Measurements from ENCODE around the gene PRMT7.

PRMT7 gene

GRCh38 chr16:68356919-68357286, 46.1 kb downstream of the PRMT7 start:
- Mint-ChIP-seq H3K27ac (no peak overlapping the region), H3K4me1 (peaks cover 11% of the 10 kb centered on the region), H3K9me3 (no peaks in the 10 kb centered on the region), H3K4me3 (no peak overlapping the region), H3K36me3 (ENCODE audit: low read depth) (peaks cover 10% of the 10 kb centered on the region), H3K27me3 (ENCODE audit: low read depth, poor library complexity) (no peaks in the 10 kb centered on the region)
- no peak for DNase-seq
- no peak for TF ChIP-seq CTCF (IDR thresholded peaks at IDR 0.05)

GRCh38 chr16:68357521-68357922, 46.7 kb downstream of the PRMT7 start:
- Mint-ChIP-seq H3K4me3 (no peak overlapping the region), H3K36me3 (ENCODE audit: low read depth) (peaks cover 10% of the 10 kb centered on the region), H3K4me1 (peaks cover 11% of the 10 kb centered on the region), H3K9me3 (no peaks in the 10 kb centered on the region), H3K27ac (no peak overlapping the region), H3K27me3 (ENCODE audit: low read depth, poor library complexity) (no peaks in the 10 kb centered on the region)
- no peak for TF ChIP-seq CTCF (IDR thresholded peaks at IDR 0.05)
- no peak for DNase-seq

- H3K4me1 Mint-ChIP-seq: peaks cover 14% of the 10 kb centered on the region
- no peaks in the 10 kb centered on the region for H3K27me3 Mint-ChIP-seq (ENCODE audit: low read depth, poor library complexity)
- no peaks in the 10 kb centered on the region for H3K9me3 Mint-ChIP-seq
- peak overlapping the region; percentile 64 for H3K27ac Mint-ChIP-seq
- H3K4me3 Mint-ChIP-seq: no peak overlapping the region
- H3K36me3 Mint-ChIP-seq (ENCODE audit: low read depth): peaks cover 6% of the 10 kb centered on the region
- no peak for DNase-seq
- TF ChIP-seq CTCF (IDR thresholded peaks at IDR 0.05): no peak
Observed at GRCh38 chr16:68357923-68358322, 47.1 kb downstream of the PRMT7 start.

GRCh38 chr16:68358951-68359350, 48.1 kb downstream of the PRMT7 start:
- H3K36me3 Mint-ChIP-seq (ENCODE audit: low read depth): peaks cover 5% of the 10 kb centered on the region
- H3K27me3 Mint-ChIP-seq (ENCODE audit: low read depth, poor library complexity): no peaks in the 10 kb centered on the region
- DNase-seq: no peak
- no peak overlapping the region for H3K27ac Mint-ChIP-seq
- no peaks in the 10 kb centered on the region for H3K9me3 Mint-ChIP-seq
- no peak for TF ChIP-seq CTCF (IDR thresholded peaks at IDR 0.05)
- no peak overlapping the region for H3K4me3 Mint-ChIP-seq
- H3K4me1 Mint-ChIP-seq: peaks cover 20% of the 10 kb centered on the region

- Mint-ChIP-seq H3K27me3 (ENCODE audit: low read depth, poor library complexity) (no peaks in the 10 kb centered on the region), H3K27ac (no peak overlapping the region), H3K36me3 (ENCODE audit: low read depth) (peaks cover 5% of the 10 kb centered on the region), H3K4me1 (peaks cover 26% of the 10 kb centered on the region), H3K9me3 (no peaks in the 10 kb centered on the region), H3K4me3 (no peak overlapping the region)
- TF ChIP-seq CTCF (IDR thresholded peaks at IDR 0.05): no peak
- no peak for DNase-seq
Observed at GRCh38 chr16:68359398-68360191, 48.8 kb downstream of the PRMT7 start.

GRCh38 chr16:68360547-68360946, 49.7 kb downstream of the PRMT7 start:
- Mint-ChIP-seq H3K27ac (peak overlapping the region; percentile 95), H3K9me3 (no peaks in the 10 kb centered on the region), H3K4me1 (peaks cover 36% of the 10 kb centered on the region), H3K4me3 (no peak overlapping the region), H3K36me3 (ENCODE audit: low read depth) (peaks cover 5% of the 10 kb centered on the region), H3K27me3 (ENCODE audit: low read depth, poor library complexity) (no peaks in the 10 kb centered on the region)
- no peak for DNase-seq
- no peak for TF ChIP-seq CTCF (IDR thresholded peaks at IDR 0.05)

All from nephron progenitor cell (in vitro differentiated cells).